ENCODE measurements around the gene TMEM82. TPM values are rescaled to one million over a fixed set of nuclear protein-coding genes. Genes with fewer than 3 reads are reported as not detected.
"Not testable (repeated sequence)": the region's sequence is repeated elsewhere in the genome, so short reads cannot be mapped to it uniquely, and the experiment has no call there.

Gene TMEM82
- 0.44 and 1.4 TPM in 2 replicates for total RNA-seq
- long read RNA-seq, partial matches to known transcripts = 0 of 2 reads
- long read RNA-seq, other reads (novel, unspliced or antisense) = 1 of 2 reads

GRCh38 chr1:15742339-15742801, at the start of gene TMEM82:
Gene TMEM82, plus strand, starts transcription at chr1:15742499. Its CDS starts 61 bp downstream, at chr1:15742560.
- DNase-seq (ENCODE audit: low spot score, unreplicated experiment) = no peak
- peaks cover 12% of the 10 kb centered on the region for H3K4me1 Mint-ChIP-seq (ENCODE audit: low read depth)
- TF ChIP-seq CTCF (IDR thresholded peaks at IDR 0.05; ENCODE audit: unreplicated experiment) = no peak
- peak within 1 kb of the TSS; percentile 40 for H3K4me3 Mint-ChIP-seq (ENCODE audit: low read depth)
- H3K36me3 Mint-ChIP-seq (ENCODE audit: insufficient read depth) = no peaks in the 10 kb centered on the region
- peak within 1 kb of the TSS; percentile 86 for H3K27ac Mint-ChIP-seq
- no peaks in the 10 kb centered on the region for H3K9me3 Mint-ChIP-seq (ENCODE audit: low read depth)
- H3K27me3 Mint-ChIP-seq = no peaks in the 10 kb centered on the region

GRCh38 chr1:15693371-15693770, 48.9 kb upstream of the TMEM82 start:
- Mint-ChIP-seq H3K27me3 (no peaks in the 10 kb centered on the region), H3K9me3 (ENCODE audit: low read depth) (no peaks in the 10 kb centered on the region), H3K27ac (no peak overlapping the region), H3K4me1 (ENCODE audit: low read depth) (peaks cover 1% of the 10 kb centered on the region), H3K36me3 (ENCODE audit: insufficient read depth) (peaks cover 5% of the 10 kb centered on the region), H3K4me3 (ENCODE audit: low read depth) (no peak overlapping the region)
- DNase-seq (ENCODE audit: low spot score, unreplicated experiment) = no peak
- no peak for TF ChIP-seq CTCF (IDR thresholded peaks at IDR 0.05; ENCODE audit: unreplicated experiment)

GRCh38 chr1:15696956-15697521, 45.3 kb upstream of the TMEM82 start:
- H3K27me3 Mint-ChIP-seq = no peaks in the 10 kb centered on the region
- no peak for TF ChIP-seq CTCF (IDR thresholded peaks at IDR 0.05; ENCODE audit: unreplicated experiment)
- H3K9me3 Mint-ChIP-seq (ENCODE audit: low read depth) = no peaks in the 10 kb centered on the region
- H3K4me3 Mint-ChIP-seq (ENCODE audit: low read depth) = no peak overlapping the region
- no peaks in the 10 kb centered on the region for H3K4me1 Mint-ChIP-seq (ENCODE audit: low read depth)
- DNase-seq (ENCODE audit: low spot score, unreplicated experiment) = no peak
- H3K27ac Mint-ChIP-seq = peak overlapping the region; percentile 84
- H3K36me3 Mint-ChIP-seq (ENCODE audit: insufficient read depth) = peaks cover 4% of the 10 kb centered on the region

- H3K27me3 Mint-ChIP-seq = no peaks in the 10 kb centered on the region
- no peaks in the 10 kb centered on the region for H3K9me3 Mint-ChIP-seq (ENCODE audit: low read depth)
- H3K27ac Mint-ChIP-seq = no peak overlapping the region
- H3K4me1 Mint-ChIP-seq (ENCODE audit: low read depth) = peaks cover 3% of the 10 kb centered on the region
- DNase-seq (ENCODE audit: low spot score, unreplicated experiment) = no peak
- H3K36me3 Mint-ChIP-seq (ENCODE audit: insufficient read depth) = peaks cover 4% of the 10 kb centered on the region
- TF ChIP-seq CTCF (IDR thresholded peaks at IDR 0.05; ENCODE audit: unreplicated experiment) = no peak
- no peak overlapping the region for H3K4me3 Mint-ChIP-seq (ENCODE audit: low read depth)
Measured at GRCh38 chr1:15698201-15698600, 44.1 kb upstream of the TMEM82 start.

- not testable (repeated sequence) for H3K4me3 Mint-ChIP-seq (ENCODE audit: low read depth); H3K9me3 Mint-ChIP-seq (ENCODE audit: low read depth); H3K4me1 Mint-ChIP-seq (ENCODE audit: low read depth); H3K36me3 Mint-ChIP-seq (ENCODE audit: insufficient read depth); H3K27ac Mint-ChIP-seq; DNase-seq (ENCODE audit: low spot score, unreplicated experiment); H3K27me3 Mint-ChIP-seq
Measured at GRCh38 chr1:15699321-15699720, 43.0 kb upstream of the TMEM82 start.

GRCh38 chr1:15700508-15700907, 41.8 kb upstream of the TMEM82 start:
- Mint-ChIP-seq H3K27me3 (no peaks in the 10 kb centered on the region), H3K4me1 (ENCODE audit: low read depth) (peaks cover 6% of the 10 kb centered on the region), H3K4me3 (ENCODE audit: low read depth) (no peak overlapping the region), H3K27ac (peak overlapping the region; percentile 41), H3K36me3 (ENCODE audit: insufficient read depth) (peaks cover 6% of the 10 kb centered on the region), H3K9me3 (ENCODE audit: low read depth) (no peaks in the 10 kb centered on the region)
- no peak for DNase-seq (ENCODE audit: low spot score, unreplicated experiment)
- no peak for TF ChIP-seq CTCF (IDR thresholded peaks at IDR 0.05; ENCODE audit: unreplicated experiment)

Data from progenitor cell of endocrine pancreas (in vitro differentiated cells).